SK-N-MC (cell line): Measurements from ENCODE around the gene CBX3.
"Not testable (repeated sequence)": the region's sequence is repeated elsewhere in the genome, so short reads cannot be mapped to it uniquely, and the experiment has no call there.

Source experiments
- DNase-seq: peaks from one replicate; pipeline ENCODE4 v3.0.0-alpha.2; 2011; ENCODE audit warnings: low read depth, low spot score
- H3K27ac ChIP-seq: fragments of 200-600 bp; sonication (generic); 2 replicates; pipeline ENCODE4 v1.5.1; 2016; ENCODE audit warnings: mixed run types
- H3K36me3 ChIP-seq: fragments of 200-600 bp; sonication (generic); 2 replicates; pipeline ENCODE4 v1.6.1; 2017; ENCODE audit warnings: antibody characterized with exemption, low read length, mixed read lengths; ENCODE audit not compliant: insufficient read depth
- H3K4me3 ChIP-seq: fragments of 200-600 bp; sonication (generic); 2 replicates; pipeline ENCODE4 v1.5.1; 2016
- H3K9ac ChIP-seq: fragments of 200-600 bp; sonication (generic); 2 replicates; pipeline ENCODE4 v1.8.0; 2017; ENCODE audit warnings: mixed run types, mixed read lengths; ENCODE audit not compliant: insufficient read length
- H3K9me3 ChIP-seq: fragments of 200-600 bp; sonication (generic); 2 replicates; pipeline ENCODE4 v1.6.1; 2017; ENCODE audit warnings: low read depth, mild to moderate bottlenecking, antibody characterized with exemption, low read length, moderate library complexity, mixed read lengths
- EZH2 ChIP-seq: fragments of 200-600 bp; sonication (generic); IDR thresholded peaks from one replicate; pipeline ENCODE4 v1.6.1; 2017; ENCODE audit warnings: antibody characterized with exemption
- FOXP2 ChIP-seq: optimal IDR thresholded peaks from 2 replicates; pipeline ENCODE3; 2011; ENCODE audit warnings: mild to moderate bottlenecking, moderate library complexity; ENCODE audit not compliant: insufficient read depth; ENCODE audit errors: extremely low read length, control extremely low read depth
- POLR2AphosphoS5 ChIP-seq: IDR thresholded peaks from 2 replicates; pipeline ENCODE4 v1.6.1; 2012; ENCODE audit warnings: mild to moderate bottlenecking, low read depth, low read length, borderline replicate concordance

The CBX3 gene

GRCh38 chr7:26167303-26167934 is 34.1 kb upstream of the CBX3 start:
- no peak for TF ChIP-seq POLR2AphosphoS5
- no peak for TF ChIP-seq FOXP2
- no peak for TF ChIP-seq EZH2
- H3K36me3 ChIP-seq, result no peaks in the 10 kb centered on the region
- no peak overlapping the region for H3K4me3 ChIP-seq
- no peak overlapping the region for H3K9ac ChIP-seq
- H3K9me3 ChIP-seq, result no peaks in the 10 kb centered on the region; the same call in 1 of the 2 replicates
- no peak overlapping the region for H3K27ac ChIP-seq
- no peak for DNase-seq

- Histone ChIP-seq H3K27ac (no peak overlapping the region), H3K9me3 (no peaks in the 10 kb centered on the region; the same call in 1 of the 2 replicates), H3K9ac (no peak overlapping the region), H3K4me3 (no peak overlapping the region), H3K36me3 (no peaks in the 10 kb centered on the region)
- no peak for DNase-seq
- TF ChIP-seq EZH2, result no peak
- TF ChIP-seq FOXP2, result no peak
- no peak for TF ChIP-seq POLR2AphosphoS5
These were observed 33.0 kb upstream of the CBX3 start for GRCh38 chr7:26168458-26169023.

GRCh38 chr7:26169271-26169670 is 32.3 kb upstream of the CBX3 start:
- no peak for TF ChIP-seq POLR2AphosphoS5
- no peak for TF ChIP-seq EZH2
- no peak for TF ChIP-seq FOXP2
- no peak overlapping the region for H3K9ac ChIP-seq
- H3K4me3 ChIP-seq, result no peak overlapping the region
- no peaks in the 10 kb centered on the region; the same call in 1 of the 2 replicates for H3K9me3 ChIP-seq
- no peak for DNase-seq
- no peaks in the 10 kb centered on the region for H3K36me3 ChIP-seq
- no peak overlapping the region for H3K27ac ChIP-seq

GRCh38 chr7:26170663-26171062 is 30.9 kb upstream of the CBX3 start:
- H3K9ac ChIP-seq, result no peak overlapping the region
- no peak overlapping the region for H3K27ac ChIP-seq

GRCh38 chr7:26171601-26172000 is 29.9 kb upstream of the CBX3 start:
- H3K4me3 ChIP-seq, result no peak overlapping the region
- DNase-seq, result no peak
- H3K9me3 ChIP-seq, result no peaks in the 10 kb centered on the region; the same call in 1 of the 2 replicates
- no peaks in the 10 kb centered on the region for H3K36me3 ChIP-seq
- TF ChIP-seq FOXP2 (no peak), POLR2AphosphoS5 (no peak), EZH2 (no peak)
- H3K9ac ChIP-seq, result no peak overlapping the region
- H3K27ac ChIP-seq, result no peak overlapping the region

More at GRCh38 chr7:26170663-26171062, 30.9 kb upstream of the CBX3 start:
- no peak for DNase-seq
- TF ChIP-seq FOXP2 (no peak), POLR2AphosphoS5 (no peak), EZH2 (no peak)
- Histone ChIP-seq H3K4me3 (no peak overlapping the region), H3K36me3 (no peaks in the 10 kb centered on the region), H3K9me3 (no peaks in the 10 kb centered on the region; the same call in 1 of the 2 replicates)

GRCh38 chr7:26172048-26172447 is 29.5 kb upstream of the CBX3 start:
- Histone ChIP-seq H3K27ac (no peak overlapping the region), H3K9ac (no peak overlapping the region), H3K9me3 (no peaks in the 10 kb centered on the region; the same call in 1 of the 2 replicates), H3K36me3 (no peaks in the 10 kb centered on the region), H3K4me3 (no peak overlapping the region)
- TF ChIP-seq FOXP2, result no peak
- TF ChIP-seq EZH2, result no peak
- no peak for TF ChIP-seq POLR2AphosphoS5
- no peak for DNase-seq

GRCh38 chr7:26175903-26176302 is 25.6 kb upstream of the CBX3 start:
- not testable (repeated sequence) for H3K9ac ChIP-seq, H3K9me3 ChIP-seq, H3K27ac ChIP-seq, H3K36me3 ChIP-seq, H3K4me3 ChIP-seq, DNase-seq

GRCh38 chr7:26176696-26177095 is 24.8 kb upstream of the CBX3 start:
- not testable (repeated sequence) for H3K9me3 ChIP-seq, H3K9ac ChIP-seq, H3K27ac ChIP-seq, DNase-seq, H3K36me3 ChIP-seq, H3K4me3 ChIP-seq

- not testable (repeated sequence) for H3K9ac ChIP-seq, H3K9me3 ChIP-seq, H3K36me3 ChIP-seq, H3K4me3 ChIP-seq, H3K27ac ChIP-seq, DNase-seq
These were observed 24.3 kb upstream of the CBX3 start for GRCh38 chr7:26177269-26177668.
